Measurements from ENCODE around the gene LNP1. TPM values are rescaled to one million over a fixed set of nuclear protein-coding genes. Genes with fewer than 3 reads are reported as not detected.

Gene LNP1
- total and polyA plus RNA-seq, 2 of the 8 experiments (the other 6 are each of a cell fraction or from before 2014, with no cell fraction given): 6.6 to 8.7 TPM

- Histone ChIP-seq H3K4me3 (ENCODE audit: extremely low read depth in 1 of 4, insufficient read depth in 2 of 4, low read depth in 3 of 4, low read length in 4 of 4) (peak overlapping the region; percentile 59 to 96 (median 84)), H3K27ac (ENCODE audit: low read depth, low read length) (no peak overlapping the region), H2AFZ (ENCODE audit: low read length) (no peak overlapping the region), H4K20me1 (replicated peaks in 1 of 2; ENCODE audit: control insufficient read depth in 1 of 2, insufficient read depth in 2 of 2, low read length in 2 of 2) (peaks cover 14 to 18% of the 10 kb centered on the region in 2 experiments), H4K5ac (ENCODE audit: insufficient read length, low read depth, low read length) (no peak overlapping the region), H2BK12ac (ENCODE audit: low read depth, low read length) (no peak overlapping the region), H3K14ac (ENCODE audit: insufficient read length) (no peak overlapping the region), H3K4me2 (ENCODE audit: insufficient read depth in 1 of 2, low read depth in 2 of 2, low read length in 2 of 2) (peak overlapping the region; percentile 91 to 92), H3K27me3 (replicated peaks in 1 of 4; ENCODE audit: control insufficient read depth in 3 of 4, extremely low read depth in 1 of 4, insufficient read depth in 3 of 4, low read length in 3 of 4) (no peaks in the 10 kb centered on the region), H4K8ac (ENCODE audit: extremely low read depth, insufficient read depth, low read length) (no peak overlapping the region; the same call in 1 of the 2 replicates), H2BK120ac (replicated peaks; ENCODE audit: low read depth, low read length) (no peak overlapping the region), H3K9ac (replicated peaks in 1 of 4; ENCODE audit: extremely low read depth in 1 of 4, low read depth in 3 of 4, low read length in 3 of 4) (peak overlapping the region; percentile 56 to 95 (median 86)), H3K4ac (replicated peaks; ENCODE audit: insufficient read length, low read depth, low read length) (peak overlapping the region; percentile 32), H3K36me3 (ENCODE audit: control insufficient read depth in 2 of 4, insufficient read depth in 4 of 4, low read length in 3 of 4) (no peaks in the 10 kb centered on the region), H3K4me1 (replicated peaks in 1 of 4; ENCODE audit: control insufficient read depth in 3 of 4, insufficient read depth in 4 of 4, low read length in 3 of 4) (peaks cover 0 to 3% (median under 1%) of the 10 kb centered on the region in 4 experiments; a peak in 2 of 7 replicates), H2BK20ac (ENCODE audit: low read length) (no peak overlapping the region), H3K56ac (replicated peaks; ENCODE audit: insufficient read length, low read depth, low read length) (peak overlapping the region; percentile 23), H3K18ac (ENCODE audit: extremely low read depth, low read length) (peak overlapping the region; percentile 61; the same call in 1 of the 2 replicates), H4K91ac (replicated peaks; ENCODE audit: insufficient read length, low read length) (no peak overlapping the region), H3K23me2 (ENCODE audit: low read depth, low read length) (peaks cover 16% of the 10 kb centered on the region), H3K9me3 (ENCODE audit: insufficient read depth in 2 of 2, low read depth in 1 of 2, low read length in 1 of 2) (no peaks in the 10 kb centered on the region), H2AK5ac (ENCODE audit: low read depth, low read length) (no peak overlapping the region), H3K23ac (ENCODE audit: insufficient read length) (no peak overlapping the region), H3K79me2 (ENCODE audit: control insufficient read depth in 1 of 2, insufficient read depth in 2 of 2, low read length in 2 of 2) (peaks cover 20 to 85% of the 10 kb centered on the region in 2 experiments), H3K79me1 (ENCODE audit: low read depth, low read length) (no peaks in the 10 kb centered on the region), H2BK5ac (ENCODE audit: low read depth, low read length) (peak overlapping the region; percentile 81; the same call in 1 of the 2 replicates), H2BK15ac (ENCODE audit: low read length) (no peak overlapping the region)
- ChIA-PET CTCF (ENCODE audit: partially characterized antibody) (interaction anchor here (0.6 to 2.1 kb wide), 4 partner anchors 9 to 190 kb away, joined by 3 to 8 read pairs (median 4); no protein-coding TSS in a partner anchor), POLR2A (ENCODE audit: partially characterized antibody) (interaction anchor here (1.3 to 5.9 kb wide), 7 partner anchors 8 to 91 kb away, joined by 3 to 58 read pairs (median 21); partner anchors contain the start of gene NIT2)
- TF ChIP-seq RBBP5 (IDR thresholded peaks at IDR 0.05; ENCODE audit: borderline replicate concordance, low read depth, low read length) (no peak), HDAC2 (IDR thresholded peaks at IDR 0.05; ENCODE audit: borderline replicate concordance in 1 of 2, low read depth in 2 of 2, low read length in 2 of 2) (peak in 1 of 2 experiments; percentile 80; a peak in 2 of 4 replicates), SIN3A (conservative IDR thresholded peaks at IDR 0.05 in 1 of 2, IDR thresholded peaks at IDR 0.05 in 1 of 2; ENCODE audit: low read depth in 1 of 2, low read length in 2 of 2) (0 out of 4 replicates have a peak, but pooled peaks of 1 of the 2 experiments have one; percentile 38)
- DNase-seq (ENCODE audit: low read depth in 1 of 2, low spot score in 2 of 2) (peak in 1 of 2 experiments; percentile 51), FAIRE-seq (no peak)
- 2% methylated on average over 22 of the region's 22 CpGs; no CpG with 5 or more reads in 1 of the 2 experiments for WGBS, 2 experiments (ENCODE audit: extremely low coverage in 1 of 2, insufficient coverage in 1 of 2, insufficient read length in 1 of 2, insufficient replicate concordance in 2 of 2, low coverage in 1 of 2, low lambda C conversion rate in 2 of 2, missing lambda C conversion rate in 1 of 2)
Measured at GRCh38 chr3:100400419-100400779, 940 bp upstream of the LNP1 start.
